NB4 (cell line): ENCODE measurements around the gene RHBDF1.

Experiments used
- CTCF ChIP-seq: IDR thresholded peaks from one replicate; pipeline ENCODE4 v1.5.1; 2012; ENCODE audit warnings: low read depth, low read length
- MAX ChIP-seq: IDR thresholded peaks from 2 replicates; pipeline ENCODE4 v1.6.1; 2011; ENCODE audit warnings: low read depth, low read length
- MYC ChIP-seq: IDR thresholded peaks from 2 replicates; pipeline ENCODE4 v1.6.1; 2011; ENCODE audit warnings: low read depth, low read length
- POLR2A ChIP-seq: IDR thresholded peaks from 2 replicates; pipeline ENCODE4 v1.6.1; 2011; ENCODE audit warnings: mild to moderate bottlenecking; ENCODE audit not compliant: insufficient read length; ENCODE audit errors: extremely low read depth

GRCh38 chr16:67884-68789 is 4.3 kb downstream of the RHBDF1 start:
- TF ChIP-seq CTCF (no peak), MYC (no peak), POLR2A (no peak), MAX (no peak)
